ENCODE data around the gene SFMBT1. TPM values are rescaled to one million over a fixed set of nuclear protein-coding genes. Genes with fewer than 3 reads are reported as not detected.

Gene SFMBT1
- total RNA-seq, 1 experiment from 2014 or later, result 3.0 TPM

DNA sequence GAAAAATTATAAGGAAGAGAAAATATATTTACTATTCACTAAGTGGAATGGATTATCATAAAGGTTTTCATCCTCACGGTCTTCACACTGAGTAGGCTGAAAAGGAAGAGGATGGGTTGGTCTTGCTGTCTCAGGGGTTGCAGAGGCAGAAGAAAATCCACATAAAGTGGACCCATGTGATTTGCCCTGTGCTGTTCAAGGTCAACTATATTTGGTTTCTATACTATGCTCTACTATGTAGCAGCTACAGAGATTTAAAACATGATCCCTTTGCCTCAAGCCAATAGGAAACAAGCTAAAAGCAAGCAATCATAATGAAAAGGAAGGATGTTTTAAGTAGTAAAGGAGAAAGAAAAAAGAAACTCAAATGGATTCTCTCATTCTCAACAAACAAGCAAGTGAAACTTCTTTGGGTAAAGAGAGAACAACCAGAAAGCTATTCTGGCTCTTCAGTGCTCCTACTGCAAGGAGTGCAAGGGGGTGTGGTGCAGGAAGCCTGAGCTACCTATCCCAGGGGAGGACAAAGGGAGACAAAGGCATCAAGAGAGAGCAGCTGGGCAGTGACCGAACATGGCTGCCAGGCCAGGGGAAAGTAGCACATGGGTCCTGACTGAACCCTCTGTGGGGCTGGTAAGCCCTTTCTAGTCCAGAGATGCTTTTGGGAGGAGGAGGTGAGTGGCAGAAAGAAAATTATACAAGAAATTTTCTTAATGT lies 35.9 kb downstream of the SFMBT1 start:
- H3K9me2 ChIP-seq (replicated peaks; ENCODE audit: insufficient read depth, low read length), result no peaks in the 10 kb centered on the region
- no peaks in the 10 kb centered on the region for H3K27me3 ChIP-seq (ENCODE audit: low read length)
- DNase-seq, result no peak
- H3K4me1 ChIP-seq (ENCODE audit: low read length), result 0 out of 2 replicates have a peak, but pooled peaks cover 3% of the 10 kb centered on the region
- H3K9me3 ChIP-seq (ENCODE audit: low read length), result no peaks in the 10 kb centered on the region
- no peaks in the 10 kb centered on the region for H3K36me3 ChIP-seq (ENCODE audit: insufficient read depth, low read length)
- no peak overlapping the region for H3K4me2 ChIP-seq (ENCODE audit: low read depth, low read length, poor library complexity, severe bottlenecking)
- H4K20me1 ChIP-seq (ENCODE audit: insufficient read depth, low read depth, low read length), result no peaks in the 10 kb centered on the region
- H3K9ac ChIP-seq (ENCODE audit: low read length), result no peak overlapping the region
- no peak overlapping the region for H2AFZ ChIP-seq (ENCODE audit: low read length)
- H3K79me2 ChIP-seq (ENCODE audit: low read length), result no peaks in the 10 kb centered on the region
- no peak overlapping the region for H3K4me3 ChIP-seq (ENCODE audit: low read length)
- H3K27ac ChIP-seq (ENCODE audit: low read length), result no peak overlapping the region

DNA sequence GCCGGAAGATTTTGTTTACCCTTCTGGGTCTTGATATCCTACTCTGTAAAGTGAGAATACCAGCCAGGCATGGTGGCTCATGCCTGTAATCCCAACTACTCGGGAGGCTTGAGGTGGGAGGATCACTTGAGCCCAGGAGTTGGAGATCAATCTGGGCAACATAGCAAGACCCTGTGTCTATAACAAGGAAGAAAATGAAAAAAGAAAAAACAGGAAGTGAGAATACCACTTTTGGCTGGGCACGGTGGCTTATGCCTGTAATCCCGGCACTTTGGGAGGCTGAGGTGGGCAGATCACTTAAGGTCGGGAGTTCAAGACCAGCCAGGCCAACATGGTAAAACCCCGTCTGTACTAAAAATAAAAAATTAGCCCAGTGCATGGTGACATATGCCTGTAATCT lies 36.9 kb downstream of the SFMBT1 start:
- Histone ChIP-seq H3K79me2 (ENCODE audit: low read length) (no peaks in the 10 kb centered on the region), H3K36me3 (ENCODE audit: insufficient read depth, low read length) (no peaks in the 10 kb centered on the region), H3K27ac (ENCODE audit: low read length) (no peak overlapping the region), H3K4me2 (ENCODE audit: low read depth, low read length, poor library complexity, severe bottlenecking) (no peak overlapping the region), H3K4me1 (ENCODE audit: low read length) (0 out of 2 replicates have a peak, but pooled peaks cover 3% of the 10 kb centered on the region), H3K9me2 (replicated peaks; ENCODE audit: insufficient read depth, low read length) (no peaks in the 10 kb centered on the region), H3K4me3 (ENCODE audit: low read length) (no peak overlapping the region), H2AFZ (ENCODE audit: low read length) (no peak overlapping the region), H4K20me1 (ENCODE audit: insufficient read depth, low read depth, low read length) (no peaks in the 10 kb centered on the region), H3K9ac (ENCODE audit: low read length) (no peak overlapping the region), H3K9me3 (ENCODE audit: low read length) (no peaks in the 10 kb centered on the region), H3K27me3 (ENCODE audit: low read length) (no peaks in the 10 kb centered on the region)
- DNase-seq, result no peak

DNA sequence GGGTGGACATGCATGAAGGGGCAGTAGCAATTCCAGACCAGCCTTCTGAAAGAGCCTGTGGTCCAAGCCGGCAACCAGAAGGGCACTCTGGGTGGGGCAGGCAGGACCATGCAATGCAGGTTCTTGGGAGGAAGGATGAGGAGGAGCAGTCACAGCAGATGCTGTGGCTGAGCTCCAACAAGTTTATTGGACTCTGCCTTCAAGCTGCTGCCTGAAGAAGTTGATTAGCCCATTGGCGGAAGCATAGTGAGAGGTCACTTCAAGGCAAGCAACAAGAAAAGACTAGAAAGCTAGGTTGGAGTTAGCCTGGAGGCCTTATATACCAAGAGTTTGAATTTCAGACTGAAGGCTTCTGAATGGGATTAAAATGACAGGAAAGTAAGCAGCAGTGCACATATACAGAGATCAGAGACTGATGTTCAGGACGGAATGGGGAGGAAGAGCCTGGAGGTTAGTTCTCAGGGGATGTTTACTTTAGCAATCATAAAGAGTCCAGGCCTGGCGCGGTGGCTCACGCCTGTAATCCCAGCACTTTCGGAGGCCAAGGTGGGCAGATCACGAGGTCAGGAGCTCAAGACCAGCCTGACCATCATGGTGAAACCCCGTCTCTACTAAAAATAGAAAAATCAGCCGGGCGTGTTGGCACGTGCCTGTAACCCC lies 39.9 kb downstream of the SFMBT1 start:
- DNase-seq, result no peak
- Histone ChIP-seq H3K4me1 (ENCODE audit: low read length) (0 out of 2 replicates have a peak, but pooled peaks cover 3% of the 10 kb centered on the region), H3K9me3 (ENCODE audit: low read length) (no peaks in the 10 kb centered on the region), H3K36me3 (ENCODE audit: insufficient read depth, low read length) (no peaks in the 10 kb centered on the region), H4K20me1 (ENCODE audit: insufficient read depth, low read depth, low read length) (no peaks in the 10 kb centered on the region), H3K27ac (ENCODE audit: low read length) (no peak overlapping the region), H3K9ac (ENCODE audit: low read length) (no peak overlapping the region), H3K9me2 (replicated peaks; ENCODE audit: insufficient read depth, low read length) (no peaks in the 10 kb centered on the region), H3K4me2 (ENCODE audit: low read depth, low read length, poor library complexity, severe bottlenecking) (no peak overlapping the region), H3K27me3 (ENCODE audit: low read length) (no peaks in the 10 kb centered on the region), H2AFZ (ENCODE audit: low read length) (no peak overlapping the region), H3K4me3 (ENCODE audit: low read length) (no peak overlapping the region), H3K79me2 (ENCODE audit: low read length) (no peaks in the 10 kb centered on the region)

DNA sequence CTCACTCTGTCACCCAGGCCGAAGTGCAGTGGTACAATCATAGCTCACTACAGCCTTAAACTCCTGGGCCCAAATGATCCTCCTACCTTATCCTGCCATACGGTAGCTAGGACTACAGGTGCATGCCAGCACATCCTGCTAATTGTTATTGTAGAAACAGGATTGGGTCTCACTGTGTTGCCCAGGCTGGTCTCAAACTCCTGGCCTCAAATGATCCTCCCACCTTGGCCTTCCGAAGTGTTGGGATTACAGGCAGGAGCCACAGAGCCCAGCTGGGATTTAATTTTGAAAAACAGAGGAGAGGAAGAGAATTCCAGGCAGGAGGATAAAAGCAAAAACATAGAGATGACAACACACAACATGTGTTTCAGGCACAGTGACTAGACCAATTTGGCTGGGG lies 40.5 kb downstream of the SFMBT1 start:
- no peak overlapping the region for H3K4me2 ChIP-seq (ENCODE audit: low read depth, low read length, poor library complexity, severe bottlenecking)
- H4K20me1 ChIP-seq (ENCODE audit: insufficient read depth, low read depth, low read length), result no peaks in the 10 kb centered on the region
- no peak for DNase-seq
- no peaks in the 10 kb centered on the region for H3K9me2 ChIP-seq (replicated peaks; ENCODE audit: insufficient read depth, low read length)
- no peak overlapping the region for H3K27ac ChIP-seq (ENCODE audit: low read length)
- H3K4me3 ChIP-seq (ENCODE audit: low read length), result no peak overlapping the region
- H3K4me1 ChIP-seq (ENCODE audit: low read length), result 0 out of 2 replicates have a peak, but pooled peaks cover 3% of the 10 kb centered on the region
- no peak overlapping the region for H3K9ac ChIP-seq (ENCODE audit: low read length)
- no peaks in the 10 kb centered on the region for H3K9me3 ChIP-seq (ENCODE audit: low read length)
- no peak overlapping the region for H2AFZ ChIP-seq (ENCODE audit: low read length)
- no peaks in the 10 kb centered on the region for H3K36me3 ChIP-seq (ENCODE audit: insufficient read depth, low read length)
- H3K79me2 ChIP-seq (ENCODE audit: low read length), result no peaks in the 10 kb centered on the region
- no peaks in the 10 kb centered on the region for H3K27me3 ChIP-seq (ENCODE audit: low read length)

DNA sequence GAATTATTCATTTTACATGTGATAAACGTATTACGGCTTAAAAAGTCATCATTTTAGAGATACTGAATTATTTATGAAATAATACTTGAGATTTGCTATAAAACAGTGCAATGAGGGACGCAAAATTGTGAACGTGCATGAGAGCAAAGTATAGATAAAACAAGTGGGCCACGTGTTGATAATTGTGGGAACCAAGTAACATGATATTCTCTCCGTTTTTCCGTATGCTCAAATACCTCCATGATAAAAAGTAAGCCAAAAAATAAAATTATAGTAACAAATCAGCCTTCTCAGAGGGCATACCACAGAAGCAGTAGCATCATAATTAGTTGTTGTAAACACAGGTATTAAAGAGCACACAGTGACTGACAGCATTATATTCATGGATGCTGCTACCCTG lies 42.6 kb downstream of the SFMBT1 start:
- Histone ChIP-seq H3K9ac (ENCODE audit: low read length) (no peak overlapping the region), H3K4me1 (ENCODE audit: low read length) (no peaks in the 10 kb centered on the region), H3K9me2 (replicated peaks; ENCODE audit: insufficient read depth, low read length) (no peaks in the 10 kb centered on the region), H3K4me3 (ENCODE audit: low read length) (no peak overlapping the region), H2AFZ (ENCODE audit: low read length) (no peak overlapping the region), H3K27ac (ENCODE audit: low read length) (no peak overlapping the region), H3K36me3 (ENCODE audit: insufficient read depth, low read length) (no peaks in the 10 kb centered on the region), H3K79me2 (ENCODE audit: low read length) (no peaks in the 10 kb centered on the region), H3K9me3 (ENCODE audit: low read length) (no peaks in the 10 kb centered on the region), H3K27me3 (ENCODE audit: low read length) (no peaks in the 10 kb centered on the region), H3K4me2 (ENCODE audit: low read depth, low read length, poor library complexity, severe bottlenecking) (no peak overlapping the region), H4K20me1 (ENCODE audit: insufficient read depth, low read depth, low read length) (no peaks in the 10 kb centered on the region)
- no peak for DNase-seq

DNA sequence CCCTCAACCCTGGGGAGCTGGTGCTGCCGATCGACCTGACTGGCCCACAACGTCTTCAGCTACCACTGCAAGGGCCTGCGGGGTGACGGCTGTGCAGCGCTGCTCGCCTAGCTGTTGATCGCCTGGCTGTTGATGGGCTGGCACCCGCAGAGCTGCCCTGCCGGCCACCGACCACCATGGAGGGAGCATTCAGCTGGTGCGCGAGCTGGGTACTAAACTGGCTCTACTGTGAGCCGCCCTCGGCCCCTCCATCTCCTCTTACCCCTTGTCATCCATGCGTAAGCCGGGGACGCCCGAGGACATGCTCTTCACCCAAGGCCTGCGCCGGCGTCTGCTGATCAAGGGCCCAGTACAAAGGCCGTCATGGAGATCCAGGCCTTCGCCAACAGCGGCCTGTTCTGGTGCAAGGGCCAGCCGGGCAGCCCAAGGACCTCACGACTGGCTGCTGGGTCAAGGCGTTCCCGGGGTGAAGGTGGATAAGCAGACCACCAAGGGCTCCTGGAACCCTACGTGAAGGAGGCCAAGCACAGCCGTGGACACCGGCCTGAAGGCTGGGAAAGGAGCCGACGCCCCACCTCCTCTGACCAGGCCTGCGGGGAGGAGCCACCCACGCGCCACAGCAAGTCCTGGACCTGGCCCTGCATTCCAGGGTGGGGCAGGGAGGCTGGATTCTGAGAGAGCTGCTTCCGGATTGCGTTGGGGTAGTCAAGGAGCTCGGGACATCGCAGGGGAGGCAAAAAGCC lies 46.9 kb downstream of the SFMBT1 start:
- Histone ChIP-seq H3K27me3 (ENCODE audit: low read length) (no peaks in the 10 kb centered on the region), H3K9me2 (replicated peaks; ENCODE audit: insufficient read depth, low read length) (no peaks in the 10 kb centered on the region), H3K9me3 (ENCODE audit: low read length) (no peaks in the 10 kb centered on the region), H3K4me1 (ENCODE audit: low read length) (no peaks in the 10 kb centered on the region), H4K20me1 (ENCODE audit: insufficient read depth, low read depth, low read length) (no peaks in the 10 kb centered on the region), H3K9ac (ENCODE audit: low read length) (no peak overlapping the region), H3K4me2 (ENCODE audit: low read depth, low read length, poor library complexity, severe bottlenecking) (no peak overlapping the region), H3K4me3 (ENCODE audit: low read length) (no peak overlapping the region), H2AFZ (ENCODE audit: low read length) (no peak overlapping the region), H3K27ac (ENCODE audit: low read length) (no peak overlapping the region), H3K36me3 (ENCODE audit: insufficient read depth, low read length) (no peaks in the 10 kb centered on the region), H3K79me2 (ENCODE audit: low read length) (no peaks in the 10 kb centered on the region)
- DNase-seq, result no peak

DNA sequence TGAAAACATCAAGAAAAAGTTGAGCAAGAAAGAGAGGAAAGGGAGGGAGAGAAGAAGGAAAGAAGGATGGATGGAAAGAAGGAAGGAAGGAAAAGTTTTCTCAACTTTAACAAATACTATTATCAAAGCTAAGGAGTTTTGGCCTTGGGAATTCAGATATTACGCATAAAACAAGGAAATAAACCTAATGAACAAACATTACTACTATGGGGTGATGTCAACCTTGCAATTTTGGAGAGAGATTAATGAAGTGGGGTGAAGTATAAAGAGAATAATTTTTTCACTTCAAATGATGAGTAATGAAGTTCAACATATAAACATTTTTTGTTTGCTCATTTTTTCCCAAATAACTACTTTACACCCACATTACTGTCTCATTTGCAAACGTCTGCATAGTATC lies 55.2 kb downstream of the SFMBT1 start:
- Histone ChIP-seq H3K27ac (ENCODE audit: low read length) (no peak overlapping the region), H3K4me3 (ENCODE audit: low read length) (no peak overlapping the region), H3K79me2 (ENCODE audit: low read length) (no peaks in the 10 kb centered on the region), H3K9me2 (replicated peaks; ENCODE audit: insufficient read depth, low read length) (no peaks in the 10 kb centered on the region), H3K36me3 (ENCODE audit: insufficient read depth, low read length) (no peaks in the 10 kb centered on the region), H3K4me1 (ENCODE audit: low read length) (no peaks in the 10 kb centered on the region), H3K9me3 (ENCODE audit: low read length) (no peaks in the 10 kb centered on the region), H3K9ac (ENCODE audit: low read length) (no peak overlapping the region), H3K4me2 (ENCODE audit: low read depth, low read length, poor library complexity, severe bottlenecking) (no peak overlapping the region), H4K20me1 (ENCODE audit: insufficient read depth, low read depth, low read length) (no peaks in the 10 kb centered on the region), H2AFZ (ENCODE audit: low read length) (no peak overlapping the region), H3K27me3 (ENCODE audit: low read length) (no peaks in the 10 kb centered on the region)
- DNase-seq, result no peak

DNA sequence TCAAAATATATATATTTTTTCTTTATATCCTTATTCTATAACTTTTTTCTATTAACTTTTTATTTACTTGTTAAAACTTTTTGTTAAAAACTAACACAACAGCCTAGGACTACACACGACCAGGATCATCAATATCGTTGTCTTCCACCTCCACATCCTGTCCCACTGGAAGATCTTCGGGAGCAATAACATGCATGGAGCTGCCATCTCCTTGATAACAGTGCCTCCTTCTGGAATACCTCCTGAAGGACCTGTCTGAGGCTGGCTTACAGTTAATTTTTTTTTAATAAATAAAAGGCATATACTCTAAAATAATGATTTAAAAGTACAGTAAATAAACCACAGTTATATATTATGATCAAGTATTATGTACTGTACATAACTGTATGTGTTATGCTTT lies 58.9 kb downstream of the SFMBT1 start:
- no peak overlapping the region for H3K4me3 ChIP-seq (ENCODE audit: low read length)
- H3K4me1 ChIP-seq (ENCODE audit: low read length), result peaks cover 10% of the 10 kb centered on the region
- H3K27ac ChIP-seq (ENCODE audit: low read length), result no peak overlapping the region
- no peak overlapping the region for H3K9ac ChIP-seq (ENCODE audit: low read length)
- no peaks in the 10 kb centered on the region for H3K36me3 ChIP-seq (ENCODE audit: insufficient read depth, low read length)
- H3K9me3 ChIP-seq (ENCODE audit: low read length), result no peaks in the 10 kb centered on the region
- H2AFZ ChIP-seq (ENCODE audit: low read length), result no peak overlapping the region
- DNase-seq, result no peak
- H3K9me2 ChIP-seq (replicated peaks; ENCODE audit: insufficient read depth, low read length), result no peaks in the 10 kb centered on the region
- H4K20me1 ChIP-seq (ENCODE audit: insufficient read depth, low read depth, low read length), result no peaks in the 10 kb centered on the region
- H3K4me2 ChIP-seq (ENCODE audit: low read depth, low read length, poor library complexity, severe bottlenecking), result no peak overlapping the region
- H3K27me3 ChIP-seq (ENCODE audit: low read length), result no peaks in the 10 kb centered on the region
- no peaks in the 10 kb centered on the region for H3K79me2 ChIP-seq (ENCODE audit: low read length)
